ENCODE measurements around the gene GSTM1.
"Not testable (repeated sequence)": the region's sequence is repeated elsewhere in the genome, so short reads cannot be mapped to it uniquely, and the experiment has no call there.

GSTM1 gene

GRCh38 chr1:109687109-109687508 is 508 bp upstream of the GSTM1 start:
- H3K36me3 ChIP-seq: peaks cover 0 to 31% (median 22%) of the 10 kb centered on the region in 11 experiments; a peak in 15 of 22 replicates
- H3K27me3 ChIP-seq, H4K20me1 ChIP-seq: not testable (repeated sequence)
- H3K27ac ChIP-seq: peak overlapping the region; percentile 66 to 90 (median 86)
- peak overlapping the region; percentile 90 to 99 (median 96) for H3K4me2 ChIP-seq
- H3K4me1 ChIP-seq: peaks cover 12 to 27% (median 17%) of the 10 kb centered on the region in 10 experiments
- H3K9me3 ChIP-seq (replicated peaks in 1 of 11): peaks cover 8 to 23% (median 15%) of the 10 kb centered on the region in 11 experiments; a peak in 21 of 22 replicates
- H3K9ac ChIP-seq: peak overlapping the region; percentile 74 to 90 (median 84)
- peak overlapping the region; percentile 54 to 78 (median 66) for H3K4me3 ChIP-seq

- Histone ChIP-seq H3K9ac (no peak overlapping the region), H3K4me3 (no peak overlapping the region), H3K4me1 (peaks cover 12 to 27% (median 17%) of the 10 kb centered on the region in 10 experiments), H4K20me1 (no peaks in the 10 kb centered on the region), H3K27ac (no peak overlapping the region), H3K27me3 (no peaks in the 10 kb centered on the region), H3K36me3 (peaks cover 6 to 45% (median 29%) of the 10 kb centered on the region in 11 experiments; a peak in 17 of 22 replicates), H3K4me2 (0 out of 22 replicates have a peak overlapping the region, but pooled peaks of 1 of the 11 experiments have one; percentile 96), H3K9me3 (replicated peaks in 1 of 11) (peaks cover 2 to 14% (median 7%) of the 10 kb centered on the region in 11 experiments; a peak in 21 of 22 replicates)
- no peak for TF ChIP-seq Cebpa-rat (IDR thresholded peaks at IDR 0.05)
Observed at GRCh38 chr1:109689844-109690405, 2.3 kb downstream of the GSTM1 start.

- no peak for TF ChIP-seq Cebpa-rat (IDR thresholded peaks at IDR 0.05)
- Histone ChIP-seq H4K20me1 (no peaks in the 10 kb centered on the region), H3K9me3 (replicated peaks in 1 of 11) (no peaks in the 10 kb centered on the region), H3K9ac (no peak overlapping the region), H3K4me1 (peaks cover 12 to 27% (median 17%) of the 10 kb centered on the region in 10 experiments), H3K27ac (no peak overlapping the region), H3K4me2 (peak overlapping the region in 2 of 11 experiments; percentile 12 to 29; a peak in 2 of 22 replicates), H3K4me3 (no peak overlapping the region), H3K27me3 (no peaks in the 10 kb centered on the region), H3K36me3 (peaks cover 9 to 48% (median 32%) of the 10 kb centered on the region in 11 experiments; a peak in 17 of 22 replicates)
Observed at GRCh38 chr1:109691759-109692158, 4.1 kb downstream of the GSTM1 start.

- H3K27ac ChIP-seq; H3K9me3 ChIP-seq (replicated peaks in 1 of 11); H3K9ac ChIP-seq: not testable (repeated sequence)
Observed at GRCh38 chr1:109694400-109694799, 6.8 kb downstream of the GSTM1 start.

GRCh38 chr1:109695138-109695537 is 7.5 kb downstream of the GSTM1 start:
- not testable (repeated sequence) for H3K27ac ChIP-seq; H3K4me2 ChIP-seq; H3K9ac ChIP-seq; H3K4me3 ChIP-seq; H3K4me1 ChIP-seq; H3K27me3 ChIP-seq; H4K20me1 ChIP-seq; H3K9me3 ChIP-seq (replicated peaks in 1 of 11)
- peaks cover 6 to 37% (median 23%) of the 10 kb centered on the region in 11 experiments; a peak in 17 of 22 replicates for H3K36me3 ChIP-seq

More at GRCh38 chr1:109694400-109694799, 6.8 kb downstream of the GSTM1 start:
- not testable (repeated sequence) for H3K4me3 ChIP-seq, H3K4me1 ChIP-seq, H3K27me3 ChIP-seq, H3K4me2 ChIP-seq, H4K20me1 ChIP-seq
- peaks cover 9 to 45% (median 31%) of the 10 kb centered on the region in 11 experiments; a peak in 17 of 22 replicates for H3K36me3 ChIP-seq

- Histone ChIP-seq H3K4me3 (no peak overlapping the region), H3K27ac (no peak overlapping the region), H3K4me1 (no peaks in the 10 kb centered on the region), H3K4me2 (no peak overlapping the region), H3K9me3 (replicated peaks in 1 of 11) (no peaks in the 10 kb centered on the region), H3K9ac (no peak overlapping the region), H4K20me1 (no peaks in the 10 kb centered on the region), H3K36me3 (peaks cover 0 to 19% (median 10%) of the 10 kb centered on the region in 11 experiments; a peak in 13 of 22 replicates), H3K27me3 (no peaks in the 10 kb centered on the region)
- no peak for TF ChIP-seq Cebpa-rat (IDR thresholded peaks at IDR 0.05)
Observed at GRCh38 chr1:109697066-109697465, 9.4 kb downstream of the GSTM1 start.

- peaks cover 0 to 17% (median 9%) of the 10 kb centered on the region in 11 experiments; a peak in 12 of 22 replicates for H3K36me3 ChIP-seq
- H4K20me1 ChIP-seq; H3K9ac ChIP-seq; H3K9me3 ChIP-seq (replicated peaks in 1 of 11); H3K27ac ChIP-seq; H3K4me3 ChIP-seq; H3K4me1 ChIP-seq; H3K27me3 ChIP-seq; H3K4me2 ChIP-seq: not testable (repeated sequence)
Observed at GRCh38 chr1:109697861-109698260, 10.2 kb downstream of the GSTM1 start.

GRCh38 chr1:109702940-109703339 is 15.3 kb downstream of the GSTM1 start:
- H4K20me1 ChIP-seq, H3K27ac ChIP-seq, H3K9ac ChIP-seq, H3K4me3 ChIP-seq, H3K4me2 ChIP-seq, H3K27me3 ChIP-seq, H3K36me3 ChIP-seq, H3K4me1 ChIP-seq: not testable (repeated sequence)
- peaks cover 29 to 52% (median 34%) of the 10 kb centered on the region in 11 experiments for H3K9me3 ChIP-seq (replicated peaks in 1 of 11)

- Histone ChIP-seq H3K9ac (no peak overlapping the region), H3K4me1 (no peaks in the 10 kb centered on the region), H3K4me2 (no peak overlapping the region), H4K20me1 (no peaks in the 10 kb centered on the region), H3K27ac (no peak overlapping the region), H3K36me3 (peaks cover 0 to 10% (median 4%) of the 10 kb centered on the region in 11 experiments; a peak in 5 of 22 replicates), H3K4me3 (no peak overlapping the region), H3K9me3 (replicated peaks in 1 of 11) (peaks cover 42 to 64% (median 46%) of the 10 kb centered on the region in 11 experiments), H3K27me3 (no peaks in the 10 kb centered on the region)
- TF ChIP-seq Cebpa-rat (IDR thresholded peaks at IDR 0.05): no peak
Observed at GRCh38 chr1:109704173-109704572, 16.6 kb downstream of the GSTM1 start.

- no peak overlapping the region for H3K4me2 ChIP-seq
- H3K27ac ChIP-seq: no peak overlapping the region
- H3K9ac ChIP-seq: no peak overlapping the region
- no peak overlapping the region for H3K4me3 ChIP-seq
- H3K9me3 ChIP-seq (replicated peaks in 1 of 11): peaks cover 49 to 76% (median 58%) of the 10 kb centered on the region in 11 experiments
- no peaks in the 10 kb centered on the region for H3K27me3 ChIP-seq
- no peaks in the 10 kb centered on the region for H4K20me1 ChIP-seq
- H3K4me1 ChIP-seq: no peaks in the 10 kb centered on the region
- no peak for TF ChIP-seq Cebpa-rat (IDR thresholded peaks at IDR 0.05)
- H3K36me3 ChIP-seq: peaks cover 0 to 12% (median 4%) of the 10 kb centered on the region in 11 experiments; a peak in 5 of 22 replicates
Observed at GRCh38 chr1:109705411-109705810, 17.8 kb downstream of the GSTM1 start.

- Histone ChIP-seq H3K36me3 (peaks cover 0 to 12% (median 0%) of the 10 kb centered on the region in 11 experiments; a peak in 4 of 22 replicates), H3K27me3 (peaks cover 9 to 14% (median 13%) of the 10 kb centered on the region in 11 experiments; a peak in 20 of 22 replicates), H3K9me3 (replicated peaks in 1 of 11) (peaks cover 36 to 73% (median 47%) of the 10 kb centered on the region in 11 experiments)
- not testable (repeated sequence) for H3K9ac ChIP-seq, H4K20me1 ChIP-seq, H3K4me1 ChIP-seq, H3K4me2 ChIP-seq, H3K4me3 ChIP-seq, H3K27ac ChIP-seq
Observed at GRCh38 chr1:109708949-109709348, 21.3 kb downstream of the GSTM1 start.

GRCh38 chr1:109709822-109710221 is 22.2 kb downstream of the GSTM1 start:
- not testable (repeated sequence) for H3K4me3 ChIP-seq, H3K4me2 ChIP-seq, H3K9ac ChIP-seq, H4K20me1 ChIP-seq, H3K4me1 ChIP-seq, H3K27ac ChIP-seq
- peaks cover 9 to 14% (median 13%) of the 10 kb centered on the region in 11 experiments; a peak in 20 of 22 replicates for H3K27me3 ChIP-seq
- H3K9me3 ChIP-seq (replicated peaks in 1 of 11): peaks cover 28 to 64% (median 39%) of the 10 kb centered on the region in 11 experiments
- H3K36me3 ChIP-seq: peaks cover 0 to 12% (median 0%) of the 10 kb centered on the region in 11 experiments; a peak in 2 of 22 replicates

GRCh38 chr1:109711593-109712320 is 24.1 kb downstream of the GSTM1 start, which contains the start of gene GSTM5:
TSS of gene GSTM5 (plus strand) at chr1:109712251. CDS start at chr1:109712313, 62 bp downstream.
- H3K27me3 ChIP-seq: peaks cover 9 to 14% (median 13%) of the 10 kb centered on the region in 11 experiments; a peak in 20 of 22 replicates
- peaks cover 0 to 12% (median 0%) of the 10 kb centered on the region in 11 experiments; a peak in 2 of 22 replicates for H3K36me3 ChIP-seq
- not testable (repeated sequence) for H3K9ac ChIP-seq, H3K4me1 ChIP-seq, H4K20me1 ChIP-seq, H3K27ac ChIP-seq
- peak within 1 kb of the TSS in 1 of 10 experiments; percentile 29; a peak in 1 of 20 replicates for H3K4me3 ChIP-seq
- H3K9me3 ChIP-seq (replicated peaks in 1 of 11): peaks cover 27 to 52% (median 35%) of the 10 kb centered on the region in 11 experiments
- H3K4me2 ChIP-seq: peak within 1 kb of the TSS in 4 of 11 experiments; percentile 5 to 30 (median 20); a peak in 5 of 22 replicates
